Endothelial cell of umbilical vein (primary cell): Measurements from ENCODE around the gene PRKAG2. TPM values are rescaled to one million over a fixed set of nuclear protein-coding genes. Genes with fewer than 3 reads are reported as not detected.

Source experiments
- BruUV-seq: library from RNA; stranded (reverse); fragments of 400-500 nt; replicated peaks from 2 replicates; lab custom pipeline; 2021; lab: Mats Ljungman, UMichigan
- CTCF ChIA-PET: fragments of 300-600, 350-600 bp; sonication (Branson Sonifier 250); formaldehyde crosslinking; loops from one replicate; lab custom pipeline; 2021; ENCODE audit warnings: antibody characterized with exemption, inconsistent platforms; lab: Charles Lee
- POLR2A ChIA-PET: fragments of 300-600, 350-600 bp; sonication (Branson Sonifier 250); formaldehyde crosslinking; loops from one replicate; lab custom pipeline; 2021; ENCODE audit warnings: antibody characterized with exemption, inconsistent platforms; lab: Charles Lee
- DNase-seq: peaks from one replicate; pipeline ENCODE4 v3.0.0-alpha.2; 2011; ENCODE audit warnings: low read depth, low spot score
- FAIRE-seq: peaks from 2 replicates; lab custom pipeline; 2011; peaks lifted over from hg19 to GRCh38; lab: Jason Lieb, UNC
- H2AFZ ChIP-seq: 2 replicates; pipeline ENCODE4 v1.6.0; 2012; ENCODE audit warnings: low read depth, low read length, control low read depth, inconsistent platforms
- H3K27ac ChIP-seq: 2 replicates; pipeline ENCODE4 v1.5.1; 2011; ENCODE audit warnings: low read depth, mild to moderate bottlenecking, control low read depth, low read length, moderate library complexity; ENCODE audit not compliant: insufficient read depth
- H3K27me3 ChIP-seq, 2 experiments: 2 replicates each; pipeline versions ENCODE4 v1.6.0 to v1.6.1; 2011; ENCODE audit warnings: low read length in 2 of 2, mixed read lengths in 1 of 2; ENCODE audit not compliant: control insufficient read depth in 2 of 2, insufficient read depth in 2 of 2
- H3K36me3 ChIP-seq, 2 experiments: 2 replicates in 1 of 2; 3 replicates in 1 of 2; pipeline ENCODE4 v1.5.1; 2011; ENCODE audit warnings: low read length in 2 of 2, mild to moderate bottlenecking in 1 of 2, moderate library complexity in 1 of 2; ENCODE audit not compliant: control insufficient read depth in 2 of 2, insufficient read depth in 2 of 2; ENCODE audit errors: extremely low read depth in 1 of 2
- H3K4me1 ChIP-seq: 3 replicates; pipeline ENCODE4 v1.5.1; 2011; ENCODE audit warnings: mild to moderate bottlenecking, low read length; ENCODE audit not compliant: control insufficient read depth, insufficient read depth; ENCODE audit errors: extremely low read depth
- H3K4me2 ChIP-seq: 2 replicates; pipeline ENCODE4 v1.6.1; 2011; ENCODE audit warnings: low read length, control low read depth, mixed read lengths; ENCODE audit not compliant: insufficient read depth
- H3K4me3 ChIP-seq, 3 experiments: fragments of 200-600 bp in 1 of 3; sonication (generic), shearing (Covaris generic) in 1 of 3; replicated peaks in 1 of 3; 2 replicates each; pipeline ENCODE4 v1.5.1; 2011 to 2016; ENCODE audit warnings: control low read depth in 3 of 3, low read length in 3 of 3, mild to moderate bottlenecking in 2 of 3, inconsistent platforms in 1 of 3, low read depth in 1 of 3, moderate library complexity in 1 of 3; ENCODE audit not compliant: insufficient read depth in 1 of 3
- H3K79me2 ChIP-seq: 2 replicates; pipeline ENCODE4 v1.6.0; 2012; ENCODE audit warnings: low read length, inconsistent platforms; ENCODE audit not compliant: control insufficient read depth, insufficient read depth
- H3K9ac ChIP-seq: replicated peaks from 2 replicates; pipeline ENCODE3; 2011; ENCODE audit warnings: low read length, control low read depth; ENCODE audit not compliant: insufficient read depth; ENCODE audit errors: extremely low read depth
- H3K9me1 ChIP-seq: replicated peaks from 3 replicates; pipeline ENCODE4 v1.6.0; 2011; ENCODE audit warnings: mild to moderate bottlenecking, low read length; ENCODE audit not compliant: control insufficient read depth, insufficient read depth; ENCODE audit errors: extremely low read depth
- H3K9me3 ChIP-seq: replicated peaks from 2 replicates; pipeline ENCODE4 v1.5.1; 2012; ENCODE audit warnings: low read length, inconsistent platforms; ENCODE audit not compliant: control insufficient read depth, insufficient read depth
- H4K20me1 ChIP-seq: replicated peaks from 2 replicates; pipeline ENCODE3; 2011; ENCODE audit warnings: mild to moderate bottlenecking, low read length; ENCODE audit not compliant: control insufficient read depth, insufficient read depth; ENCODE audit errors: extremely low read depth
- EZH2 ChIP-seq: IDR thresholded peaks from 2 replicates; pipeline ENCODE4 v1.6.1; 2012; ENCODE audit warnings: borderline replicate concordance, low read depth, mild to moderate bottlenecking, moderate library complexity, low read length, inconsistent platforms; ENCODE audit not compliant: severe bottlenecking
- GATA2 ChIP-seq: IDR thresholded peaks from 2 replicates; pipeline ENCODE4 v1.7.0; 2011; ENCODE audit warnings: low read depth, mild to moderate bottlenecking, moderate library complexity, mixed read lengths, low read length; ENCODE audit not compliant: insufficient read length, insufficient read depth
- MYC ChIP-seq: IDR thresholded peaks from one replicate; pipeline ENCODE4 v1.6.1; 2011; ENCODE audit warnings: mild to moderate bottlenecking, low read depth, low read length
- POLR2A ChIP-seq: IDR thresholded peaks from 2 replicates; pipeline ENCODE4 v1.6.1; 2012; ENCODE audit warnings: low read depth, mild to moderate bottlenecking, control low read depth, low read length
- dilution Hi-C: fragments of 300-500 bp; cut with MboI; formaldehyde crosslinking; loops from one replicate; pipeline ENCODE4 v1.15.0; 2019; ENCODE audit warnings: low sequenced_read_pairs; ENCODE audit not compliant: extremely low pct_ligation_motif_present
- intact Hi-C: fragments of 100-400 bp; cut with micrococcal nuclease; formaldehyde crosslinking; loops from one replicate; pipeline ENCODE4 v1.10.0; 2022
- polyA plus RNA-seq, 4 experiments: library from polyadenylated mRNA; depleted of rRNA in 3 of 4; stranded (reverse) in 3 of 4; unstranded in 1 of 4; fragments of >200 nt; gene quantifications; 2 replicates each; pipeline versions ENCODE4 v1.2.1 to v1.2.3, GENCODE V29; 2011 to 2012; ENCODE audit warnings: missing spikeins in 1 of 4
- total RNA-seq: library from RNA; stranded (reverse); gene quantifications from 2 replicates; pipeline ENCODE4 v1.2.3, GENCODE V29; 2021
- TF ChIP-seq, protein P1 (sequence below): IDR thresholded peaks from 2 replicates; pipeline ENCODE4 v1.6.1; 2011; ENCODE audit not compliant: insufficient read depth, insufficient read length
- TF ChIP-seq, protein P2 (sequence below), 2 donors: IDR thresholded peaks; 1 replicate in 1 of 2; 2 replicates in 1 of 2; pipeline ENCODE4 v1.5.1; 2011; ENCODE audit warnings: low read length in 2 of 2, mild to moderate bottlenecking in 2 of 2, moderate library complexity in 2 of 2, control low read depth in 1 of 2, inconsistent platforms in 1 of 2, low read depth in 1 of 2; ENCODE audit not compliant: insufficient read depth in 1 of 2; ENCODE audit errors: extremely low read depth in 1 of 2

The PRKAG2 gene
- total and polyA plus RNA-seq, 2 donors (not counting 3 experiments of a cell fraction or from before 2014, with no cell fraction given): 19.3 to 51.5 TPM

GRCh38 chr7:151858456-151858855 is 18.5 kb downstream of the PRKAG2 start:
- dilution Hi-C loops: no loop called here
- H4K20me1 ChIP-seq: no peaks in the 10 kb centered on the region
- H3K79me2 ChIP-seq: no peaks in the 10 kb centered on the region
- DNase-seq (no peak), FAIRE-seq (no peak)
- no peaks in the 10 kb centered on the region for H3K27me3 ChIP-seq
- H3K4me1 ChIP-seq: no peaks in the 10 kb centered on the region
- no peaks in the 10 kb centered on the region for H3K9me1 ChIP-seq
- no peaks in the 10 kb centered on the region for H3K9me3 ChIP-seq
- no peak overlapping the region for H2AFZ ChIP-seq
- ChIA-PET POLR2A (no interaction called here), CTCF (interaction anchor here (1.5 kb wide), 1 partner anchor 76 kb away, joined by 4 read pairs; no protein-coding TSS in a partner anchor)
- no peak overlapping the region for H3K27ac ChIP-seq
- H3K4me2 ChIP-seq: no peak overlapping the region
- TF ChIP-seq EZH2 (no peak), POLR2A (no peak), MYC (no peak), GATA2 (no peak)
- TF ChIP-seq, protein P1, sequence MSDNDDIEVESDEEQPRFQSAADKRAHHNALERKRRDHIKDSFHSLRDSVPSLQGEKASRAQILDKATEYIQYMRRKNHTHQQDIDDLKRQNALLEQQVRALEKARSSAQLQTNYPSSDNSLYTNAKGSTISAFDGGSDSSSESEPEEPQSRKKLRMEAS: no peak
- TF ChIP-seq, protein P2, sequence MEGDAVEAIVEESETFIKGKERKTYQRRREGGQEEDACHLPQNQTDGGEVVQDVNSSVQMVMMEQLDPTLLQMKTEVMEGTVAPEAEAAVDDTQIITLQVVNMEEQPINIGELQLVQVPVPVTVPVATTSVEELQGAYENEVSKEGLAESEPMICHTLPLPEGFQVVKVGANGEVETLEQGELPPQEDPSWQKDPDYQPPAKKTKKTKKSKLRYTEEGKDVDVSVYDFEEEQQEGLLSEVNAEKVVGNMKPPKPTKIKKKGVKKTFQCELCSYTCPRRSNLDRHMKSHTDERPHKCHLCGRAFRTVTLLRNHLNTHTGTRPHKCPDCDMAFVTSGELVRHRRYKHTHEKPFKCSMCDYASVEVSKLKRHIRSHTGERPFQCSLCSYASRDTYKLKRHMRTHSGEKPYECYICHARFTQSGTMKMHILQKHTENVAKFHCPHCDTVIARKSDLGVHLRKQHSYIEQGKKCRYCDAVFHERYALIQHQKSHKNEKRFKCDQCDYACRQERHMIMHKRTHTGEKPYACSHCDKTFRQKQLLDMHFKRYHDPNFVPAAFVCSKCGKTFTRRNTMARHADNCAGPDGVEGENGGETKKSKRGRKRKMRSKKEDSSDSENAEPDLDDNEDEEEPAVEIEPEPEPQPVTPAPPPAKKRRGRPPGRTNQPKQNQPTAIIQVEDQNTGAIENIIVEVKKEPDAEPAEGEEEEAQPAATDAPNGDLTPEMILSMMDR (IDR thresholded peaks at IDR 0.05; ENCODE audit: extremely low read depth in 1 of 2, insufficient read depth in 1 of 2, low read depth in 1 of 2, low read length in 2 of 2): no peak
- intact Hi-C loops: no loop called here
- no peak overlapping the region for H3K9ac ChIP-seq
- H3K4me3 ChIP-seq: no peak overlapping the region
- BruUV-seq: no TSS peak
- H3K36me3 ChIP-seq: no peaks in the 10 kb centered on the region
